Esophagus (tissue), 2 donors: ENCODE data around the gene SULF2. TPM values are rescaled to one million over a fixed set of nuclear protein-coding genes. Genes with fewer than 3 reads are reported as not detected.

ENCODE experiments used
- H3K27ac ChIP-seq, 2 donors: one replicate each; pipeline ENCODE4 v1.5.1; 2013; ENCODE audit warnings: low read depth in 2 of 2, mild to moderate bottlenecking in 2 of 2, inconsistent platforms in 1 of 2, low read length in 1 of 2, moderate library complexity in 1 of 2
- H3K27me3 ChIP-seq, 2 donors: one replicate each; pipeline ENCODE4 v1.6.1; 2013; ENCODE audit warnings: low read length in 2 of 2, control low read depth in 1 of 2, mild to moderate bottlenecking in 1 of 2; ENCODE audit not compliant: insufficient read depth in 2 of 2, control insufficient read depth in 1 of 2
- H3K36me3 ChIP-seq, 2 donors: one replicate each; pipeline ENCODE4 v1.6.1; 2013; ENCODE audit warnings: low read length in 1 of 2; ENCODE audit not compliant: control insufficient read depth in 2 of 2, insufficient read depth in 2 of 2
- H3K4me1 ChIP-seq, 2 donors: one replicate each; pipeline ENCODE4 v1.6.1; 2013; ENCODE audit warnings: low read length in 1 of 2; ENCODE audit not compliant: control insufficient read depth in 2 of 2, insufficient read depth in 2 of 2
- H3K4me3 ChIP-seq, 2 donors: one replicate each; pipeline ENCODE4 v1.5.1; 2013; ENCODE audit warnings: low read length in 2 of 2, mild to moderate bottlenecking in 2 of 2, low read depth in 1 of 2, moderate library complexity in 1 of 2
- H3K9me3 ChIP-seq, 2 donors: one replicate each; pipeline ENCODE4 v1.6.1; 2013; ENCODE audit warnings: mild to moderate bottlenecking in 2 of 2, low read depth in 1 of 2, low read length in 1 of 2, moderate library complexity in 1 of 2; ENCODE audit not compliant: control insufficient read depth in 2 of 2, insufficient read depth in 1 of 2
- WGBS, 2 donors: extraction: QIAGEN DNeasy Blood & Tissue Kit; methylation state at CpG; one replicate each; pipeline ENCODE4 v1.1.7; 2013; 5-methylcytosine and 5-hydroxymethylcytosine counted together
- polyA plus RNA-seq, 2 donors: library from polyadenylated mRNA; stranded (reverse); fragments of 200-250 nt; gene quantifications; one replicate each; pipeline ENCODE4 v1.2.3, GENCODE V29; 2013
- donor health status: healthy with polysubstance abuse.
- donor health status: Bipolar disorder and iron deficiency.

SULF2 gene
- polyA plus RNA-seq, 2 donors, result 47.3 to 153 TPM

DNA sequence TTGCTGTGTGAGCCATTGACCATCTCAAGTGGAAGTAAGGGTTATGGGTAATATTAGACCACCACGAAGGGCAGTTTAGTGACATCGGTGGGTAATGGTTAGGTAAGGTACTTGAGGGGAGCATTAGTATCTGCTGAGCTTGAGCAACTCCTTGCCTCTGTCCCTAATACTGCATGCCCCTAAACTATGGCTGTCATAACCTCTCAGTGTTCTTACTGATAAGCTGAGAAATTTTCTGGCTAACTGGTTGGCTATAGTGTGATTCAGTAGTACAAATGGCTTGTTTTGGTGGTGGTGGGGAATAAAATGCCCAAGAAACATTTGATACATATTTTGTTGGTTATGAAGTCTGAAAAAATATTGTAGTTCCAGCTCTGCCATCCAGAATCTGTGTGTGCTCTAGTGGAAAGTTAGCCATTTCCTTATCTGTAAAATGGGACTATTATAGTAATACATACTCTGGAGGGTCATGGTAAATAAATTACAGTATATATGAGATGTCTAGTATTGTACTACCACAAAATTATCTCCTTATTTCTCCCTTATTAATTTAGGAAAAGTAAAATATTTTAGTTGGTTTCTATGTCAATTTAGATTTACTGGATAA is 170.5 kb downstream of the SULF2 start:
- WGBS, 2 donors, result 97 to 98% methylated on average over 2 of the region's 2 CpGs
- Histone ChIP-seq H3K27ac (no peak overlapping the region), H3K36me3 (no peaks in the 10 kb centered on the region), H3K27me3 (no peaks in the 10 kb centered on the region), H3K4me3 (no peak overlapping the region), H3K9me3 (no peaks in the 10 kb centered on the region), H3K4me1 (no peaks in the 10 kb centered on the region)

- H3K36me3 ChIP-seq, result no peaks in the 10 kb centered on the region
- WGBS, 2 donors, result 89% methylated on average over 2 of the region's 2 CpGs
- no peaks in the 10 kb centered on the region for H3K27me3 ChIP-seq
- H3K9me3 ChIP-seq, result no peaks in the 10 kb centered on the region
- no peaks in the 10 kb centered on the region for H3K4me1 ChIP-seq
- H3K27ac ChIP-seq, result no peak overlapping the region
- H3K4me3 ChIP-seq, result no peak overlapping the region
These were observed 172.6 kb downstream of the SULF2 start for GRCh38 chr20:47612670-47613069.

- Histone ChIP-seq H3K27me3 (no peaks in the 10 kb centered on the region), H3K27ac (no peak overlapping the region), H3K4me3 (no peak overlapping the region), H3K9me3 (no peaks in the 10 kb centered on the region), H3K36me3 (no peaks in the 10 kb centered on the region), H3K4me1 (no peaks in the 10 kb centered on the region)
- WGBS, 2 donors, result 96 to 98% methylated on average over 9 of the region's 9 CpGs
These were observed 173.5 kb downstream of the SULF2 start for GRCh38 chr20:47611785-47612184.

DNA sequence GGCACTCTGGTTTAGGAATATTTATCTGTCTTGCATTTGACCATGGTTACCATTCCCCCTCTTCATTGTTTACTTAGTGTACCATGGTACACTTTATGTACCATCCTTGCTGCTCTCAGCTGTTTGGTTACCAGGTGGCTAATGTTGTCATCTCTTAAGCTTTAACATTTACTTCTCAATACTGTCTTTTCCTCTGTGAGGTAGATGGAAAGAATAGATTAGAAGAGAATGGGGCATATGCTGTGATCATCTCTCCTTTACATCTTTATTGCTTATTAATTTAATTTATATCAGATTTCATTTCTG is 174.4 kb downstream of the SULF2 start:
- no peak overlapping the region for H3K27ac ChIP-seq
- no peak overlapping the region for H3K4me3 ChIP-seq
- H3K4me1 ChIP-seq, result no peaks in the 10 kb centered on the region
- H3K36me3 ChIP-seq, result no peaks in the 10 kb centered on the region
- no peaks in the 10 kb centered on the region for H3K27me3 ChIP-seq
- no peaks in the 10 kb centered on the region for H3K9me3 ChIP-seq

- Histone ChIP-seq H3K27me3 (no peaks in the 10 kb centered on the region), H3K4me1 (no peaks in the 10 kb centered on the region), H3K4me3 (no peak overlapping the region), H3K36me3 (no peaks in the 10 kb centered on the region), H3K9me3 (no peaks in the 10 kb centered on the region), H3K27ac (peak overlapping the region; percentile 49 to 67)
- WGBS, 2 donors, result 62 to 65% methylated on average over 6 of the region's 6 CpGs
These were observed 174.9 kb downstream of the SULF2 start for GRCh38 chr20:47610247-47610944.

GRCh38 chr20:47609001-47609400 is 176.3 kb downstream of the SULF2 start:
- Histone ChIP-seq H3K27me3 (no peaks in the 10 kb centered on the region), H3K4me1 (no peaks in the 10 kb centered on the region), H3K36me3 (no peaks in the 10 kb centered on the region), H3K27ac (no peak overlapping the region), H3K4me3 (no peak overlapping the region), H3K9me3 (no peaks in the 10 kb centered on the region)
- WGBS, 2 donors, result 87 to 88% methylated on average over 5 of the region's 5 CpGs
